Tibial nerve (tissue), 4 donors: ENCODE results near the gene P2RY8.
"Not testable (repeated sequence)": the region's sequence is repeated elsewhere in the genome, so short reads cannot be mapped to it uniquely, and the experiment has no call there.

ENCODE experiments used
- CTCF ChIP-seq, 5 experiments: fragments of 200-600 bp in 3 of 5; fragments of 450-650 bp in 2 of 5; sonication (generic) in 3 of 5; IDR thresholded peaks; one replicate each; pipeline ENCODE4 v1.5.1; 2016 to 2019; ENCODE audit warnings: antibody characterized with exemption in 5 of 5, mild to moderate bottlenecking in 3 of 5, moderate library complexity in 2 of 5
- EP300 ChIP-seq, 2 donors: sonication (generic); formaldehyde crosslinking; IDR thresholded peaks; one replicate each; pipeline ENCODE4 v1.6.1; 2017; ENCODE audit warnings: antibody characterized with exemption in 2 of 2, mild to moderate bottlenecking in 1 of 2
- POLR2A ChIP-seq, 2 donors: fragments of 450-650 bp; IDR thresholded peaks; one replicate each; pipeline ENCODE4 v1.6.1; 2017; ENCODE audit warnings: antibody characterized with exemption in 2 of 2, mild to moderate bottlenecking in 2 of 2, moderate library complexity in 2 of 2

- TF ChIP-seq EP300, CTCF, POLR2A (IDR thresholded peaks at IDR 0.05): not testable (repeated sequence)
Observed at GRCh38 chrX:1557442-1557841, 20.5 kb upstream of the P2RY8 start.
